ENCODE results near the gene PDGFB. TPM values are rescaled to one million over a fixed set of nuclear protein-coding genes. Genes with fewer than 3 reads are reported as not detected.
A peak's percentile ranks its signal among the peaks of the same experiment; 100 is the strongest.

The PDGFB gene
- total RNA-seq, 1 experiment from 2014 or later = 13.1 TPM

- TSS peak; percentile 16 for BruUV-seq (replicated peaks)
- ChIA-PET CTCF (no interaction called here), RAD21 (ENCODE audit: low non-redundant PET in 1 of 2, low total read pairs in 2 of 2, uncharacterized antibody in 2 of 2, unreplicated experiment in 2 of 2) (no interaction called here), POLR2A (no interaction called here)
- Histone ChIP-seq H3K36me3 (ENCODE audit: control insufficient read depth in 1 of 2, insufficient read depth in 2 of 2, low read length in 2 of 2) (peaks cover 2 to 24% of the 10 kb centered on the region in 2 experiments; a peak in 1 of 4 replicates), H3K4me2 (ENCODE audit: low read length) (no peak overlapping the region), H3K4me1 (ENCODE audit: control insufficient read depth in 1 of 2, insufficient read depth in 2 of 2, low read length in 2 of 2) (peaks cover 0 to under 1% of the 10 kb centered on the region in 2 experiments; a peak in 1 of 4 replicates), H2AFZ (ENCODE audit: low read depth, low read length, poor library complexity, severe bottlenecking) (no peak overlapping the region), H3K9ac (ENCODE audit: low read length) (no peak overlapping the region), H3K27me3 (ENCODE audit: insufficient read depth, low read length) (no peaks in the 10 kb centered on the region), H3K9me2 (ENCODE audit: insufficient read depth) (no peaks in the 10 kb centered on the region), H3K79me2 (ENCODE audit: insufficient read depth, low read length) (no peaks in the 10 kb centered on the region), H3K9me3 (ENCODE audit: control insufficient read depth in 1 of 2, insufficient read depth in 1 of 2, low read depth in 1 of 2, low read length in 2 of 2) (no peaks in the 10 kb centered on the region), H3K27ac (ENCODE audit: low read depth, low read length) (no peak overlapping the region), H4K20me1 (ENCODE audit: insufficient read depth) (no peaks in the 10 kb centered on the region), H3K4me3 (replicated peaks in 1 of 2; ENCODE audit: low read depth in 1 of 2, low read length in 2 of 2) (no peak overlapping the region)
- DNase-seq (ENCODE audit: low read depth, low spot score) = no peak
- intact Hi-C loops (cut with micrococcal nuclease) = no loop called here
- ATAC-seq = no peak
- TF ChIP-seq SRF (IDR thresholded peaks at IDR 0.05; ENCODE audit: low read depth) (no peak), TCF7L2 (IDR thresholded peaks at IDR 0.05; ENCODE audit: borderline replicate concordance, extremely low read depth, insufficient read depth, insufficient read length) (no peak), ATF3 (IDR thresholded peaks at IDR 0.05) (no peak), POLR2A (IDR thresholded peaks at IDR 0.05; ENCODE audit: borderline replicate concordance, extremely low read depth, insufficient read depth, insufficient read length) (no peak), SIN3A (IDR thresholded peaks at IDR 0.05; ENCODE audit: low read depth) (no peak), CEBPB (IDR thresholded peaks at IDR 0.05; ENCODE audit: low read depth) (no peak), YY1 (IDR thresholded peaks at IDR 0.05; ENCODE audit: extremely low read depth, insufficient replicate concordance, low read depth, low read length) (no peak), SP1 (IDR thresholded peaks at IDR 0.05; ENCODE audit: low read depth) (no peak), CBX3 (IDR thresholded peaks at IDR 0.05; ENCODE audit: low read depth) (no peak), EZH2 (IDR thresholded peaks at IDR 0.05) (no peak), ZBTB33 (IDR thresholded peaks at IDR 0.05; ENCODE audit: extremely low read depth, insufficient replicate concordance, low read length) (no peak), ZNF274 (IDR thresholded peaks at IDR 0.05; ENCODE audit: low read depth, low read length) (no peak), ELF1 (IDR thresholded peaks at IDR 0.05; ENCODE audit: borderline replicate concordance, low read depth) (no peak), ZFX (IDR thresholded peaks at IDR 0.05) (no peak), MAX (IDR thresholded peaks at IDR 0.05) (no peak), POLR2AphosphoS5 (IDR thresholded peaks at IDR 0.05; ENCODE audit: low read depth, low read length) (no peak), FOSL1 (IDR thresholded peaks at IDR 0.05; ENCODE audit: low read depth) (no peak), CTCF (IDR thresholded peaks at IDR 0.05 in 2 of 3, conservative IDR thresholded peaks at IDR 0.05 in 1 of 3; ENCODE audit: borderline replicate concordance in 1 of 3, insufficient read depth in 1 of 3, low read depth in 2 of 3, low read length in 2 of 3) (no peak)
These were observed 15.7 kb downstream of the PDGFB start for GRCh38 chr22:39229075-39229474.

All from HCT116 (cell line).